H9 (cell line): ENCODE measurements around the gene TTC39C. TPM values are rescaled to one million over a fixed set of nuclear protein-coding genes. Genes with fewer than 3 reads are reported as not detected.

Experiments used
- DNase-seq: peaks from one replicate; pipeline ENCODE4 v3.0.0-alpha.2; 2017
- H2AFZ ChIP-seq: one replicate; pipeline ENCODE4 v1.6.1; 2013; ENCODE audit warnings: mild to moderate bottlenecking, low read length, control low read depth, moderate library complexity
- H2AK5ac ChIP-seq: 2 replicates; pipeline ENCODE4 v1.6.1; 2013; ENCODE audit warnings: low read length, control low read depth, mixed read lengths; ENCODE audit not compliant: insufficient read length
- H2BK120ac ChIP-seq: one replicate; pipeline ENCODE4 v1.6.1; 2013; ENCODE audit warnings: low read depth, mild to moderate bottlenecking, low read length, control low read depth, inconsistent platforms; ENCODE audit not compliant: poor library complexity, severe bottlenecking
- H2BK12ac ChIP-seq: 2 replicates; pipeline ENCODE4 v1.6.1; 2013; ENCODE audit warnings: low read length, control low read depth, mixed read lengths, low read depth; ENCODE audit not compliant: insufficient read length
- H2BK15ac ChIP-seq: 2 replicates; pipeline ENCODE4 v1.6.1; 2013; ENCODE audit warnings: low read depth, low read length, control low read depth
- H2BK20ac ChIP-seq: one replicate; pipeline ENCODE4 v1.6.1; 2013; ENCODE audit warnings: low read depth, mild to moderate bottlenecking, low read length, control low read depth, inconsistent platforms; ENCODE audit not compliant: poor library complexity, severe bottlenecking
- H2BK5ac ChIP-seq: 2 replicates; pipeline ENCODE4 v1.6.1; 2013; ENCODE audit warnings: low read length, control low read depth, mixed read lengths; ENCODE audit not compliant: insufficient read length
- H3K14ac ChIP-seq: 2 replicates; pipeline ENCODE4 v1.6.1; 2013; ENCODE audit warnings: low read length, control low read depth; ENCODE audit not compliant: insufficient read depth
- H3K18ac ChIP-seq: 2 replicates; pipeline ENCODE4 v1.6.1; 2013; ENCODE audit warnings: low read depth, mild to moderate bottlenecking, mixed read lengths, low read length, control low read depth; ENCODE audit not compliant: insufficient read length
- H3K23ac ChIP-seq: 2 replicates; pipeline ENCODE4 v1.6.1; 2013; ENCODE audit warnings: low read length, control low read depth, mixed read lengths, low read depth; ENCODE audit not compliant: insufficient read length
- H3K23me2 ChIP-seq: 2 replicates; pipeline ENCODE4 v1.6.1; 2013; ENCODE audit warnings: low read depth, mild to moderate bottlenecking, mixed read lengths, low read length, control low read depth; ENCODE audit not compliant: insufficient read length, poor library complexity, severe bottlenecking
- H3K27ac ChIP-seq: 2 replicates; pipeline ENCODE4 v1.5.1; 2013; ENCODE audit warnings: low read length, control low read depth, mixed read lengths, low read depth; ENCODE audit not compliant: insufficient read length
- H3K27me3 ChIP-seq: 2 replicates; pipeline ENCODE4 v1.6.1; 2013; ENCODE audit warnings: low read length, control low read depth, inconsistent platforms; ENCODE audit not compliant: insufficient read depth
- H3K4ac ChIP-seq: 2 replicates; pipeline ENCODE4 v1.6.1; 2013; ENCODE audit warnings: low read depth, mild to moderate bottlenecking, control low read depth, inconsistent platforms, low read length, moderate library complexity
- H3K4me1 ChIP-seq: 2 replicates; pipeline ENCODE4 v1.6.1; 2013; ENCODE audit warnings: low read length, control low read depth, inconsistent platforms; ENCODE audit not compliant: insufficient read depth
- H3K4me2 ChIP-seq: 2 replicates; pipeline ENCODE4 v1.6.1; 2013; ENCODE audit warnings: low read length, control low read depth, mixed read lengths; ENCODE audit not compliant: insufficient read length, insufficient read depth
- H3K56ac ChIP-seq: 2 replicates; pipeline ENCODE4 v1.6.1; 2013; ENCODE audit warnings: low read depth, mild to moderate bottlenecking, mixed read lengths, low read length, control low read depth; ENCODE audit not compliant: insufficient read length
- H3K79me1 ChIP-seq: 2 replicates; pipeline ENCODE4 v1.6.1; 2013; ENCODE audit warnings: low read depth, mild to moderate bottlenecking, moderate library complexity, low read length, control low read depth, inconsistent platforms; ENCODE audit not compliant: insufficient read depth, poor library complexity, severe bottlenecking
- H3K79me2 ChIP-seq: 2 replicates; pipeline ENCODE4 v1.6.1; 2013; ENCODE audit warnings: low read length, control low read depth, inconsistent platforms; ENCODE audit not compliant: insufficient read depth
- H3K9ac ChIP-seq: 2 replicates; pipeline ENCODE4 v1.6.1; 2013; ENCODE audit warnings: low read length, control low read depth, mixed read lengths; ENCODE audit not compliant: insufficient read length; ENCODE audit errors: extremely low read depth
- H3K9me3 ChIP-seq: one replicate; pipeline ENCODE4 v1.6.1; 2013; ENCODE audit warnings: low read depth, low read length, inconsistent platforms; ENCODE audit not compliant: control insufficient read depth
- H3T11ph ChIP-seq: one replicate; pipeline ENCODE4 v1.6.1; 2013; ENCODE audit warnings: mild to moderate bottlenecking, low read length, control low read depth, inconsistent platforms
- H4K20me1 ChIP-seq: one replicate; pipeline ENCODE4 v1.6.1; 2013; ENCODE audit not compliant: control insufficient read depth, insufficient read length, insufficient read depth
- H4K5ac ChIP-seq: 2 replicates; pipeline ENCODE4 v1.6.1; 2013; ENCODE audit warnings: low read depth, mild to moderate bottlenecking, mixed read lengths, low read length, control low read depth; ENCODE audit not compliant: insufficient read length
- H4K8ac ChIP-seq: replicated peaks from 2 replicates; pipeline ENCODE4 v1.6.1; 2013; ENCODE audit warnings: low read length, control low read depth, mixed read lengths, low read depth; ENCODE audit not compliant: insufficient read length
- H4K91ac ChIP-seq: 2 replicates; pipeline ENCODE4 v1.6.1; 2013; ENCODE audit warnings: low read depth, mild to moderate bottlenecking, moderate library complexity, mixed read lengths, low read length, control low read depth; ENCODE audit not compliant: insufficient read length
- H3K27ac Mint-ChIP-seq, 3 experiments: 2 replicates in 2 of 3; 3 replicates in 1 of 3; pipeline ENCODE4 v1.8.0; 2020 to 2021; ENCODE audit warnings: mixed read lengths in 3 of 3, mild to moderate bottlenecking in 1 of 3, moderate library complexity in 1 of 3
- H3K27me3 Mint-ChIP-seq: 2 replicates; pipeline ENCODE4 v1.8.0; 2021; ENCODE audit warnings: low read depth, mild to moderate bottlenecking, moderate library complexity, mixed read lengths
- H3K36me3 Mint-ChIP-seq, 3 experiments: 2 replicates in 2 of 3; 3 replicates in 1 of 3; pipeline ENCODE4 v1.8.0; 2020 to 2021; ENCODE audit warnings: low read depth in 3 of 3, mixed read lengths in 3 of 3; ENCODE audit not compliant: insufficient read depth in 1 of 3
- H3K4me1 Mint-ChIP-seq, 2 experiments: 2 replicates each; pipeline ENCODE4 v1.8.0; 2020; ENCODE audit warnings: mixed read lengths in 2 of 2
- H3K4me3 Mint-ChIP-seq, 2 experiments: 2 replicates in 1 of 2; 3 replicates in 1 of 2; pipeline ENCODE4 v1.8.0; 2020 to 2021; ENCODE audit warnings: mild to moderate bottlenecking in 2 of 2, mixed read lengths in 2 of 2, moderate library complexity in 1 of 2
- H3K9me3 Mint-ChIP-seq, 2 experiments: 2 replicates in 1 of 2; 3 replicates in 1 of 2; pipeline ENCODE4 v1.8.0; 2020; ENCODE audit warnings: mild to moderate bottlenecking in 2 of 2, mixed read lengths in 2 of 2, moderate library complexity in 1 of 2
- WGBS: extraction: QIAGEN DNeasy Blood & Tissue Kit; methylation state at CpG from one replicate; pipeline ENCODE4 v1.1.7; 2013; ENCODE audit warnings: missing lambda C conversion rate, low lambda C conversion rate, mixed read lengths; ENCODE audit not compliant: insufficient read length; ENCODE audit errors: extremely low coverage; 5-methylcytosine and 5-hydroxymethylcytosine counted together
- total RNA-seq: library from RNA; stranded (reverse); gene quantifications from 2 replicates; pipeline ENCODE4 v1.2.1, GENCODE V29; 2021
- TF ChIP-seq, protein P1 (sequence below): fragments of 200-600 bp; sonication (generic); conservative IDR thresholded peaks from 3 replicates; pipeline ENCODE4 v1.8.0; 2021; ENCODE audit warnings: antibody characterized with exemption, mild to moderate bottlenecking

Gene TTC39C
- total RNA-seq, 1 experiment from 2014 or later: 18.0 TPM

DNA sequence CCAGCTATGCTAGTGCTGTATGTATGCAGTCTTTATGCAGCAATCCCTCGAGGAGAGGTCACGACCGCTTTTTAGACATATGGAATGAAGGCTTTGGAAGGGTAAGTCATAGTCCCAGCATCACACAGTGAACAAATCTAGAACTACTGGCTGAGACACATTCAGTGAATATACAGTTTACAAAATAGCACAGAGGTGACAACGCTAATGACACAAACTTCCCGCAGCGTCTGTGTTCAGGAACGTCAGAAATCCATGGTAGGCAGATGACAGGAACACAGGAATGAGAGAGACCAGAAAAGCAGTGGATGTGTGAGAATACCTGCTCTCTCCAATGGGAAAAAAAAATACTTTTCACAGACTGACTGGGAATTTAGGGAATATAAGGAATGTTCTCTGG is 153.9 kb downstream of the TTC39C start:
- no peak overlapping the region for H2AFZ ChIP-seq
- no peak overlapping the region for H3K23ac ChIP-seq
- H3K79me2 ChIP-seq: no peaks in the 10 kb centered on the region
- H3K14ac ChIP-seq: no peak overlapping the region
- H3K27ac Mint-ChIP-seq: peak overlapping the region in 1 of 3 experiments; percentile 45; a peak in 1 of 7 replicates
- no peak overlapping the region for H2BK120ac ChIP-seq
- no peak overlapping the region for H3K18ac ChIP-seq
- H2BK15ac ChIP-seq: no peak overlapping the region
- H4K20me1 ChIP-seq: no peaks in the 10 kb centered on the region
- no peaks in the 10 kb centered on the region for H3K23me2 ChIP-seq
- no peak overlapping the region for H2BK12ac ChIP-seq
- WGBS: no CpG with 5 or more reads among the region's 7 CpGs
- no peak overlapping the region for H4K8ac ChIP-seq
- DNase-seq: no peak
- no peak overlapping the region for H3K56ac ChIP-seq
- H3K9ac ChIP-seq: no peak overlapping the region
- H2AK5ac ChIP-seq: no peak overlapping the region
- no peak overlapping the region for H4K5ac ChIP-seq
- TF ChIP-seq, protein P1, sequence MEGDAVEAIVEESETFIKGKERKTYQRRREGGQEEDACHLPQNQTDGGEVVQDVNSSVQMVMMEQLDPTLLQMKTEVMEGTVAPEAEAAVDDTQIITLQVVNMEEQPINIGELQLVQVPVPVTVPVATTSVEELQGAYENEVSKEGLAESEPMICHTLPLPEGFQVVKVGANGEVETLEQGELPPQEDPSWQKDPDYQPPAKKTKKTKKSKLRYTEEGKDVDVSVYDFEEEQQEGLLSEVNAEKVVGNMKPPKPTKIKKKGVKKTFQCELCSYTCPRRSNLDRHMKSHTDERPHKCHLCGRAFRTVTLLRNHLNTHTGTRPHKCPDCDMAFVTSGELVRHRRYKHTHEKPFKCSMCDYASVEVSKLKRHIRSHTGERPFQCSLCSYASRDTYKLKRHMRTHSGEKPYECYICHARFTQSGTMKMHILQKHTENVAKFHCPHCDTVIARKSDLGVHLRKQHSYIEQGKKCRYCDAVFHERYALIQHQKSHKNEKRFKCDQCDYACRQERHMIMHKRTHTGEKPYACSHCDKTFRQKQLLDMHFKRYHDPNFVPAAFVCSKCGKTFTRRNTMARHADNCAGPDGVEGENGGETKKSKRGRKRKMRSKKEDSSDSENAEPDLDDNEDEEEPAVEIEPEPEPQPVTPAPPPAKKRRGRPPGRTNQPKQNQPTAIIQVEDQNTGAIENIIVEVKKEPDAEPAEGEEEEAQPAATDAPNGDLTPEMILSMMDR: no peak
- H3K36me3 Mint-ChIP-seq: peaks cover 21 to 48% (median 31%) of the 10 kb centered on the region in 3 experiments; a peak in 6 of 7 replicates
- no peaks in the 10 kb centered on the region for H3K4me1 Mint-ChIP-seq
- H2BK5ac ChIP-seq: no peak overlapping the region
- H3K4me2 ChIP-seq: no peak overlapping the region
- H3K4me1 ChIP-seq: no peaks in the 10 kb centered on the region
- H3K9me3 ChIP-seq: no peaks in the 10 kb centered on the region
- H3K27me3 Mint-ChIP-seq: no peaks in the 10 kb centered on the region
- H3K4ac ChIP-seq: no peak overlapping the region
- no peak overlapping the region for H3K4me3 Mint-ChIP-seq
- H3K27me3 ChIP-seq: no peaks in the 10 kb centered on the region
- no peaks in the 10 kb centered on the region for H3K79me1 ChIP-seq
- no peak overlapping the region for H3K27ac ChIP-seq
- no peak overlapping the region for H2BK20ac ChIP-seq
- H3K9me3 Mint-ChIP-seq: no peaks in the 10 kb centered on the region
- H3T11ph ChIP-seq: no peak overlapping the region
- H4K91ac ChIP-seq: no peak overlapping the region
